K562 (cell line): ENCODE measurements around the gene KIF18B.

Experiments used
- CUX1 ChIP-seq: fragments of 200-800 bp; sonication (Bioruptor generic); IDR thresholded peaks from 2 replicates; pipeline ENCODE4 v1.6.1; 2016; ENCODE audit warnings: missing genetic modification characterization, missing compliant biosample characterization
- ELF1 ChIP-seq: fragments of 200-800 bp; sonication (Bioruptor generic); IDR thresholded peaks from 2 replicates; pipeline ENCODE4 v1.6.1; 2016; ENCODE audit warnings: missing genetic modification characterization, missing compliant biosample characterization
- FOXP1 ChIP-seq: sonication (generic); formaldehyde crosslinking; IDR thresholded peaks from 2 replicates; pipeline ENCODE4 v1.8.0; 2022; ENCODE audit warnings: mild to moderate bottlenecking, missing genetic modification reagents
- HNRNPL ChIP-seq: fragments of 200-400 bp; formaldehyde crosslinking; IDR thresholded peaks from 2 replicates; pipeline ENCODE4 v1.6.1; 2017; ENCODE audit warnings: low read depth, mild to moderate bottlenecking, low read length
- NFATC3 ChIP-seq: fragments of 450-650 bp; IDR thresholded peaks from 2 replicates; pipeline ENCODE4 v1.6.1; 2017; ENCODE audit warnings: mild to moderate bottlenecking
- NFE2 ChIP-seq: IDR thresholded peaks from 2 replicates; pipeline ENCODE4 v1.6.1; 2014; ENCODE audit warnings: antibody characterized with exemption, low read depth
- POLR2AphosphoS5 ChIP-seq: IDR thresholded peaks from 2 replicates; pipeline ENCODE4 v1.6.1; 2011; ENCODE audit warnings: mild to moderate bottlenecking, low read depth, low read length, moderate library complexity; ENCODE audit not compliant: control insufficient read depth, insufficient read depth
- PREB ChIP-seq: sonication (generic); formaldehyde crosslinking; IDR thresholded peaks from 2 replicates; pipeline ENCODE4 v1.8.1; 2023; ENCODE audit warnings: mild to moderate bottlenecking, missing genetic modification reagents
- RAD21 ChIP-seq, 2 experiments: fragments of 250-450 bp in 1 of 2; fragments of 450-650 bp in 1 of 2; sonication (Bioruptor Pico) in 1 of 2; formaldehyde crosslinking in 1 of 2; IDR thresholded peaks in 1 of 2; conservative IDR thresholded peaks in 1 of 2; 2 replicates each; pipeline versions ENCODE4 v1.4.0 to v1.8.0; 2020 to 2022; ENCODE audit warnings: mild to moderate bottlenecking in 2 of 2, moderate library complexity in 1 of 2
- SMC3 ChIP-seq: conservative IDR thresholded peaks from 2 replicates; pipeline ENCODE4 v1.6.1; 2011; ENCODE audit warnings: low read depth, low read length, improper control_type of control experiment; ENCODE audit not compliant: insufficient read depth
- TARDBP ChIP-seq: fragments of 450-650 bp; IDR thresholded peaks from 2 replicates; pipeline ENCODE4 v1.6.1; 2016
- TCF3 ChIP-seq: sonication (generic); formaldehyde crosslinking; IDR thresholded peaks from 2 replicates; pipeline ENCODE4 v1.4.0; 2020; ENCODE audit warnings: mild to moderate bottlenecking, missing genetic modification reagents
- ZNF584 ChIP-seq: fragments of 200-800 bp; sonication (Bioruptor generic); IDR thresholded peaks from 2 replicates; pipeline ENCODE4 v1.6.1; 2016; ENCODE audit warnings: low read depth, mild to moderate bottlenecking, missing genetic modification characterization, missing compliant biosample characterization

GRCh38 chr17:44902135-44902760, 45.3 kb downstream of the KIF18B start:
- TF ChIP-seq HNRNPL: no peak
- no peak for TF ChIP-seq TCF3 (CRISPR knock-in tag)
- no peak for TF ChIP-seq RAD21 (CRISPR knock-in tag; conservative IDR thresholded peaks at IDR 0.05 in 1 of 2, IDR thresholded peaks at IDR 0.05 in 1 of 2)
- no peak for TF ChIP-seq NFATC3
- TF ChIP-seq POLR2AphosphoS5: no peak
- no peak for TF ChIP-seq ELF1
- TF ChIP-seq CUX1 (CRISPR knock-in tag): no peak
- TF ChIP-seq PREB (CRISPR knock-in tag): no peak
- no peak for TF ChIP-seq NFE2
- TF ChIP-seq TARDBP: no peak
- no peak for TF ChIP-seq SMC3
- TF ChIP-seq FOXP1 (CRISPR knock-in tag): no peak
- no peak for TF ChIP-seq ZNF584 (CRISPR knock-in tag)
